HG03064 (cell line): Measurements from ENCODE around the gene MYO15B.
"Not testable (repeated sequence)": the region's sequence is repeated elsewhere in the genome, so short reads cannot be mapped to it uniquely, and the experiment has no call there.

Experiments
- ATAC-seq: cut with Tn5 transposase; IDR thresholded peaks from one replicate; pipeline ENCODE4 v1.9.1; 2021; ENCODE audit warnings: low read depth; ENCODE audit not compliant: unreplicated experiment

MYO15B gene

GRCh38 chr17:75635610-75636202 lies 48.1 kb downstream of the MYO15B start:
- no peak for ATAC-seq

DNA sequence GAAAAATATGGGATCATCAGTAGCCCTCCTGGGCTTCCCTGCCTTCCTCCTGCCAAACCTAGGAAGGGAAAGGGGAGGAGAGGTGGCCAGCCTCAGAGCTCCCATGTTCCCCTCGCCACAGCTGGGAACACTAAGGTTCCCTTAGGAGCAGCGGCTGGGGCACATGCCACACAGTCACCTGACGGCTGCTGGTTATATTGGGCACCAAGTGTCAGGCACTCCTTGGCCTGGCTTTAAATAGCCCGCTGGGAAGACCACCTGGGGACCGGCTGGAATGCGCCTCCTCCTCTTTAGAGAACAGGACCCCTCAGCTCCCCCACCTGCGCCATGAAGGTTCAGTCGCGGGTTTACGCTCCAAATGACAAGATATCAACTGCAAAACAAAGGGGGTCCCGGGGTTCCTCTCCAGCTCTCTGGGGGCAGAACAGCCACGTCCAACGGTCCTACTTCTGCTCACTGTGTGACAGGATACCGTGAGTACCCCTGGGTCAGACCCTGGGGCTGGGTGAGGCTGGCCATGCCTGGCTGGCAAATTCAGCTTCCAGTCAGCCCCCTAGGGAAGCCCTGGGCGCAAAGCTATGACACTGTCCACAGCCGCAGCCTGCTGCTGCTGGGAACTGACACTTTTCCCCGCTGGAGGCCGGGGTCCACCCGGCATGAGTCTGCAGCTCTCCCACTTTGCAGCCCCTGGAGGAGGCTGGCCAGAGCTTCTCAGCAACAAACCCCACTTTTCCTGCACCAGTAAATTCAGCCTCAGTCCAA lies 49.0 kb downstream of the MYO15B start:
- ATAC-seq = no peak

DNA sequence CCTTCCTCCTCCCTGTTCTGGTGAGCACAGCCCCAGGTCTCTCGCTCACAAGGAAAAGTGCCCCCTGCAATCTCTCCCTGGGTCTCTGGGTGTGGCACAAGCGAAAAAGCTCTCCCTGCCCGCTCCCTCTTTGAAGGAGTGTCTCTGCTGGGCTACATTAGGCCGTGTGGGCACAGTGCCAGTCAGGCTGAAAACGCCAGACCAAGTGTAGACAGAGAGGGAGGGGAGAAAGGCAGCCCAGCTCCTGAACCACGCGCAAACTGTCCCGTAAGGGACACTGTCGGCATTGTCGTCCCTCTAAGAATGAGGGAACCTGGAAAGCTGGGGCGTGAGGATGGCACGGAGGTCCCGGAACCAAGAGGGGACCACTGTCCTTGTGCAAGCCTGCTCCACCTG lies 49.5 kb downstream of the MYO15B start:
- no peak for ATAC-seq

- no peak for ATAC-seq
Observed at GRCh38 chr17:75637551-75637950, 50.0 kb downstream of the MYO15B start.

DNA sequence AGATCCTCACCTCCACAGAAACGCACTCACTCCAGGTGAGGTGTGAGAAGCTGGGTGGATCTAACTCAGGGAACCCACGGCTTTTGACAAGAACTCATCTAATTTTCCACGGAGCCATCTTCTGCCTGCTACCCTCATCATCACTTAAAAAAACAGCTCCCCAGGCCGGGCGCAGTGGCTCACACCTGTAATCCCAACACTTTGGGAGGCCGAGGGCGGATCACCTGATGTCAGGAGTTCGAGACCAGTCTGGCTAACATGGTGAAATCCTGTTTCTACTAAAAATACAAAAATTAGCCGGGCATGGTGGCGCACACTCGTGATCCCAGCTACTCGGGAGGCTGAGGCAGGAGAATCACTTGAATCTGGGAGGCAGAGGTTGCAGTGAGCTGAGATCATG lies 50.4 kb downstream of the MYO15B start:
- ATAC-seq = not testable (repeated sequence)

- ATAC-seq = no peak
Observed at GRCh38 chr17:75638893-75639292, 51.3 kb downstream of the MYO15B start.

DNA sequence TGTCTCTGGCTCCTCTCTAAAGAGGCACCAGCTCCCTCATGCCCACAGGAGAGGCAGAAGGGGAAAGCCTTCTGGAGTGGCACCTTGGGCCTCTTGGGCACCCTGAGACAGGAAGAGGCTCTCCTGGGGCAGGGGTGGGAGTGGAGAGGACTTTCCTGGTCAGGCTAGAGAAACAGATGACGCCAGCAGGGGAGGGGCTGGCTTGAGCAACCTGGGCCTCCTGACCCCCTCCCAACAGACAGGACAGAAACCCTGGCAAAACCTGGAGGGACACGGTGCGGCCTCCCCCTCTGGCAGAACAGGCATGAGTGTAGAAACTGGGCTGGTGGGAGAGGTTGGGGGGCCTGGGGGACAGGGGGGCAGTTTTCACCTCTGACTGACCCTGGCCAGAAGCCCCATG lies 51.7 kb downstream of the MYO15B start:
- ATAC-seq = no peak

- ATAC-seq = no peak
Observed at GRCh38 chr17:75639771-75640555, 52.4 kb downstream of the MYO15B start.

DNA sequence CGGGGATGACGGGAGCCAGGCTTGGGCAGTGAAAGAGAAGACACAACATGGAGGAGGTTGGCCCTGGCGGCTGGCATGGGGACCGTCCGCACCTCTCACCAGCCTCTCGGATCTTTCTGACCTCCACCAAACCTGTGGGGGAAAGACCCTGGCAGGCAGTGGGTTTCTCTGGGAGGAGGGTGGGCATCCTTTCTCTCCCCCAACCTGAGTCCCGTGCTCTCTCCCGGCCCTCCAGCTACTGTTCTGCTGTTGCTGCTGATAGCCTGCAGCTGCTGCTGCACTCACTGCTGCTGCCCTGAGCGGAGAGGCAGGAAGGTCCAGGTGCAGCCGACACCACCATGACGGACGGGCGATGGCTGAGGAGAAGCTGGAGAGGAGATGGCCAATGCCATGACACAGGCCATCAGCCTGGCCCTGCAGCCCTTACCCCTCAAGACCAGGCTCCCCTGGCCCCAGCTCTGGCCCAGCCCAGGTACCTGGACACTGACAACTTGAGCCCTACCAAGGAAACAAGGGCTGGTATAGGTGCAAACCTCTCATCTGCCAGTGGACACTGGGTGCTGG lies 53.0 kb downstream of the MYO15B start:
- no peak for ATAC-seq

GRCh38 chr17:75641343-75641742 lies 53.7 kb downstream of the MYO15B start:
- ATAC-seq = no peak

GRCh38 chr17:75642182-75642783 lies 54.7 kb downstream of the MYO15B start:
- no peak for ATAC-seq

- ATAC-seq = no peak
Observed at GRCh38 chr17:75642784-75643642, 55.4 kb downstream of the MYO15B start.

DNA sequence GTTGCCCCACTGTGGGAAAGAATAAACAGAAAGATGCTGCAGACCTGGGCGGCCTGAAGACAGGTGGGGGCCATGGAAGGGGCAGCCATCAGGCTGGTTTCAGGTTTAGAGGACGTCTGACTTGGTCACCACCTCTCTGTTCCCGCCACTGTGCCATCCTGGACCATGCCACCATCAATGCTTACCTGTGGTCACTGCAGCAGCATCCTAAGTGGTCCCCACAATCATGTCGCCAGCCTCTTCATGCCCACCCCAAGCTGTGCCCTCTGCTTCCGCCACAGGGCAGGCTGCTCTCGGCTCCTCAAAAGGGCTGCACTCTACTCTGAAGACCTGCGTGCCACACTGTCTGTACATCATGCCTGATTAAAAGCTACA lies 56.0 kb downstream of the MYO15B start:
- ATAC-seq = no peak

DNA sequence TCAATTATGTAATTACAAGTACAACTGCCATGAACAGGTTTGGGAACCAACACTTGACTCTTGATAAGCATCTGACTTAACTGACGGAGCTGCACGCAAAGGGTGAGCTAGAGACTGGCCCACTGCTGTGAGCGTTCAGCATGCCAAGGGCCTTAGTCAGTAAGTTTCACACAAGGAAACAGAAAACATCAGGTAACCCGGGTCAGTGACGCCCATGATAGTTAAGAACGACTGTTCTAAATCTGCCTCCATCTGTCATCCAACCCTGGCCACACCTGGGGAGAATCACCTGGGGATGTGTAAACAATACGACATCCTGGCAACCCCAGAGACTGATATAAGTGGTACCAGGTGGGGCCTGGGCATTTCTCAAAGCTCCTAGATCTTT lies 57.9 kb downstream of the MYO15B start:
- no peak for ATAC-seq

GRCh38 chr17:75645889-75646637 lies 58.5 kb downstream of the MYO15B start:
- no peak for ATAC-seq

DNA sequence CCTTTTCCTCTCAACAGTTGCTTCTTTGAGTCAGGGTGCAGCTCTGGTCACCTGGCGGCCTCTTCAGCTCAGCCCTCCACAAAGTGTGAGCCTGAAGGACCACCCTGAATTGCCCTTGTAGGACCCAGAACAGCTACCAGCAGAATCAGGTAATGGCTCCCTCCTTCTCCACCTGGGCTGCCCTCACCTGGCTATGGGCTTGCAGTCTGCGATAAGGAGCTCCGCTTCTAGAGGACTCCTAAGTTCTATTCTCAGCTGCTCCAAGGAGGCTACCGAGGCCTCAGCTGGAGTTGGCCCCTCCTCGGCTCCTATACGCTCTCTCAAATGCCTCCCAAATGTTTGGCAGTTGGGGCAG lies 59.0 kb downstream of the MYO15B start:
- no peak for ATAC-seq

DNA sequence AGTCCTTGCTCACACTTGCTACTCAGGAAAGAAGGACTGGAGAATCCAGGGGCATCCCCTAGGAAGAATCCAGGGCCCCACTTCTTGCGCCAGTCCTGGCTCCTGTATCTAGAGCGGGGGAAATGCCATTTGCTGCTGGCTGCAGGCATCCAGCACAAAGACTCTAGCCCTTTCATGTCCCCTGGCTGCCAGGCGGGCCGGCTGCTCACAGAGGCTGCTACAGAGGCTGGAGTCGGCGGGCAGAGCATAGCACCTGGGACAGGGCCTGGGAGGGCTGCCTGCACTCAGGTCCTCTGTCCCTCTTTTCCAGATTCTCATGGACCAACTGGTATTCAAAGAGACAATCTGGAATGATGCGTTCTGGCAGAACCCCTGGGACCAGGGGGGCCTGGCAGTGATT lies 59.5 kb downstream of the MYO15B start:
- no peak for ATAC-seq

DNA sequence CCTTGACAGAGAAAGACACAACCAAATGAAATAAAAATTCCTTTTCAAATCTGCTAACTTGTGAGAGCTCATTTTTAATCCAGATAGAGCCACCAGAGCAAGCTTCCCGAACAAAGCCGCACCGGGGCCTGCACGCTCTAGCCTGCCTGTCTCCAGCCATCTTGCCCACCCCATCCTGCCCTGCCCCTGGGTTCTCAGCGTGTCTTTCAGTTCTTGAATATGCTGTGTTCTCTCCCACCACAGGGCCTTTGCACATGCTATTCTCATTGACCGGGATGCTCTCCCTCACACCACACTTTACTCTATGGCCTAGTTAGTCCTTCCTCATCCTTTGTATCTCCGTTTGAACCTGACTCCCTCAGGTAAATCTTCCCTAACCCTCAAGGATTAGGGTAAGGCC lies 60.3 kb downstream of the MYO15B start:
- ATAC-seq = no peak

GRCh38 chr17:75649687-75650086 lies 62.1 kb downstream of the MYO15B start:
- no peak for ATAC-seq
